HG02763 (cell line): ENCODE data around the gene ERO1A.
A peak's percentile ranks its signal among the peaks of the same experiment; 100 is the strongest.

Experiments used
- ATAC-seq: cut with Tn5 transposase; IDR thresholded peaks from one replicate; pipeline ENCODE4 v1.9.1; 2021; ENCODE audit warnings: mild to moderate bottlenecking, moderate library complexity; ENCODE audit not compliant: unreplicated experiment

Gene ERO1A

DNA sequence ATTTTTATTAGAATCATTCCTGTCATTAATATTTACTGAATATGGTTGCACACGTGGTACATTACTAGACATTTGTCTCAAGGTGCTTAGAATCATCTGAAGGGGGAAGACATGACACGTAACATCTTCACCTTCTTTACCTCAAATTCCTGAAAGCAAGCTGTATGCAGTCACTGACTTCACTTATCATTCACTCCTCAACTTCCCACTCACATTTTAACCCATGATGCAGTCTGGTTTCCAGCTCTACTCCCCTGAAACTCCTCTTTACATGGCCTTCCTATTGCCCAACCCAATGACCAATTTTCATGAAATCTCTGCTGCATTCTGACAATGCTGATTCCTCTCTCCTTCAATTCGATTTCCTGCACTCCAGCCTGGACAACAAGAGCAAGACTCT is 5.9 kb upstream of the ERO1A start:
- no peak for ATAC-seq

DNA sequence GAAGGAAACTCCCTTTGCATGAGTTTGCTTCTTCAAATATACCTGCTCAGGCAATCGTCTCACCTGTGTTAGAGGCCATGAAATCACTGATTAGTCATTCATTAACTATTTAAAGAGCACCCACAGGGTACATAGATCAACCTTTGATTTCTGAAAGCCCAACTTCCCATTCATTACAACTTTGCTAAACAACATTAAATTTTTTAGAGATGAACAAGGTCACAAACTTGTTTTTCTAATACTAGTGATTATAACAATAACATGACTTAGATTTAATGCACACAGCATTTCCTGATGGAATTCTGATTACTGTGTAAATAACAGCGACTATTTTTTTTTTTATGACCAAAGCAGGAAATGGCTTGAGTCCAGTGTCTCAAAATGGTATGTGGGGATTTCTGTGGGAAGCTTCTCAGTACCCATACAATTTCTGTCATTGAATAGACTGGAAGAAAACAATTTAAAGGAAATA is 5.4 kb upstream of the ERO1A start:
- no peak for ATAC-seq

DNA sequence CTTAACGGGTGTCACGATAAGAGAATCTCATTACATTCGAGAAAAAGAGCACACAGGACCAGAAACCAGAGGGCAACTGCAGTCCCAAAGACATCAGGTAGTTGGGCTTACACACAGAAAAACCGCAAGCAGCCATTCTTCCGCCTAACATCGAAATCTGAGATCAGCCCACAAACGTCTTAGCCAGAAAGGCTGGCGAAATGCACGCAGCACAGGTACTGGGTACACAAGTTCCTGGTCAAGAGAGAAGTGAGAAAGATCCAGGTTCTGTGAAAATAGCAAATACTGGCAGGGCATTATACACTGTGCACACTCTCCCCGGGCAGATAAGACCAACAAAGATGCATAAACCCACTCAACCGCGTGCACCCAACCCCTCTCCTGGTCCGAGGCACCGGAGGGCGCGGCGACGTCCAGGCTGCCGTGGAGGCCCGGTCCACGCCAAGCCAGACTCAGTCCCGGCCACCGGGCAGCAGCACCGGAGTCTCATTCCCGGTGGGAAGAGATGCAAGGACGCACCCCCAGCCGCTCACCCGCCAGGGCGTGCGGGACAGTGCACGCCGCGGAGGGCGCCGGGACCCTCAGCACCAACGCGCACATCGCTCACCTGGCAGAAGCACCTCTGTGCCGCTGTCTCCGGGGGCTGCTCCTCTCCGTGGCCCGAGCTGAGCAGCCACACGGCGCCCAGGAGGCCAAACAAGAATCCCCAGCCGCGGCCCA is 437 bp downstream of the ERO1A start:
- peak; percentile 51 for ATAC-seq

DNA sequence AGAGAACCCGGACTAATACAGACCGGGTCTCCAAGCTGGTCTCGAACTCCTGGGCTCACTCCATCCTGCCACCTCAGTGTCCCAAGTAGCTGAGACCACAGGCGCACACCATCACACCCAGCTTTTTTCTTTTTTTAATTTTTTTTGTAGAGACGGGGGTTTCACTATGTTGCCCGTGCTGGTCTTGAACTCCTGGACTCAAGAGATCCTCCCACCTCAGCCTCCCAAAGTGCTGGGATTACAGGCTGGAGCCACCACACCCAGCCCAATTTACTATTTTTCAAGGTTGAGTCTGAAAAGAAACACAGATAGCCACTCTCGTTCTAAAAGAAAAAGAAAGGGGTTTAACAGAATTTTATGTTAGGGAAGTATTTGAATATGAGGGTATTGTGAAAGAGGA is 1.8 kb downstream of the ERO1A start:
- ATAC-seq = no peak

DNA sequence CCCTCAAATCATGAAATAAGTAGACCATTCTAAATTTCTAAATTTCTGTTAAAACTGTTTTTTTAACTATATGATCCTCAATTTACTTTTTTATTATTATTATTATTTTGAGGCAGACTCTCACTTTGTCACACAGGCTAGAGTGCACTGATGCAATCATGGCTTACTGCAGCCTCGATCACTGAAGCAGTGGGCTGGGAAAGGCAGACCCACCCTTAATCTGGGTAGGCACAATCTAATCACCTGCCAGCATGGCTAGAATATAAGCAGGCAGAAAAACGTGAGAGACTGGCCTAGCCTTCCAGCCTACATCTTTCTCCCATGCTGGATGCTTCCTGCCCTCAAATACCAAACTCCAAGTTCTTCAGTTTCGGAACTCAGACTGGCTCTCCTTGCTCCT is 2.3 kb downstream of the ERO1A start:
- no peak for ATAC-seq

DNA sequence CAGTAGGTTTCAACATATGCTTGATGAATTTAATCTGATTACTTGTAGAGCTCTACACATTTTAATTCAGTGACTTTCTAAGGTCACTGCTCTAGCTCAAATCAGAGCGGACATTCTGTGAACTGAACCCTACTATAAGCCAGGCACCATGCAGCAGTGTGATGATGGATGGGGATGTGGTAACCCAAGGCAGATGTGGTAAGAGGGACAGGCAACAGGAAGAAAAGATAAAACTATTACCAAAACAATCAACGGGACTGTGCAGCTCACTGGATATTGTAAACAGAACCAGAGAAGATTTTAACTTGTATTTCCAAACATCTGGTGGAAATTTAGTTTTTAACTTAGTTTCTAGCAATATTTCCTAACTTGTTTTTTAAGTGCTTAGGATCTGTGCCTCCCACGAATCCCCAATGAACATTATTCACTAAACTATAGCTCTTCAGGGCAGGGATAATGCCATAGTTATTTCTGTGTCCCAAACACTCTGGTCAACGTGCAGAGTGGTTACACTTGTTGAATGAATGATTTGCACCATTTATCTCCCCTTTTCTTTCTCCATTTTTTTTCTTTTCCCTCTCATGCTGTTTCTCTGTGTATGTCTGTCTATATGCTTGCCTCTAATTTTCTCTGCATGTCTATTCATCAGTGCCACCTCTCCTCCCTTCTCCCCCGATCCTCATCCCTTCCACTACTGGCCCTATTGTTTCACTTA is 3.0 kb downstream of the ERO1A start:
- no peak for ATAC-seq

DNA sequence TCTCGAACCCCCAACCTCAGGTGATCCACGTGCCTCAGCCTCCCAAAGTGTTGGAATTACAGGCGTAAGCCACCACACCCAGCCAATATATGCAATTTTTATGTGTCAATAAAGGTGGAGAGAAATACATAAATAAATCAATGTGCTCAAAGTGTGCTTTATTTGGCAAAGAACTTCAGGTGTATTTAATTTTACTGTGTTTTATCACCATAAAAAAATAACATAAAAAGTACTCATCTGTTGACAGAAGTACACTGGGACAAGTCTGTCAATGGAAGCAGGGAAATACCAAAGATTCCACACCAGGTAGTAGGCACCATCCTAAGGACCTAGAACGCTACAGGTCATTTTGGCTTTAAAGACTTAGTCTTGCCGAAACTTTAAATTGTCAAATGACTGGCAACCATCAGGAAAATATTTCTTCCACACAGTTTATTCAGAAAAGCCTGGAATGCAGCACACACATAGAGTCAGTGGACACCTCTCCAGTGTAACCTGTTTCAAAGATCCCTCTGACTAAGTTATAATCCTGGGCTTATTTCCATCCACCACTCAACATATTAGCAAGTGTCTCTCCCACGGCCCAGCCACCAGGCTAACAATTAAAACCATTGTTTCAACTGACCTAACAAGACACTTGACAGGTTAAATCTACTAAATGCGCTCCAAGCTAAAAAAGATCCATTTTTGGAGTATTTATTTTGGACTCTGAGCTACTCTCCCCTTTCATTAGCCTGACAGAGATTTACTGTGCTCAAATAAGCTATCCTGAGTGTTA is 4.2 kb downstream of the ERO1A start:
- ATAC-seq = no peak

DNA sequence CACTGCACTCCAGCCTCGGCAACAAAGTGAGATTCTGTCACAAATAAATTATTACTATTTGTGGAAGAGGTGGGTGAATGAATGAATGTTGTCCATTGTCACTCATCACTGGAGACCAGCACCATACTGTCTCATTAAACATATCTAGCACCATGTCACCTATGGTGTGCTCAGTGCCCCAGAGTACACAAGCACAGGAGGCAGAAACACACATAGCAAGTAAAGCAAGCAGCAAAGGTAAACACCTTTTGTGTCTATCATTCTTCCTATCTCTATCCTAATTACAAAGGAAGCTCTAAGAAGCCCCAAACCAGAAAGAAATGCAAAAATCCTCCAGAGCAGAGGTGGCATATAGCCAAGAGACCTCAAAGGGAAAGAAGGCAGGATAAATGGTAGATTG is 9.2 kb downstream of the ERO1A start:
- ATAC-seq = no peak

DNA sequence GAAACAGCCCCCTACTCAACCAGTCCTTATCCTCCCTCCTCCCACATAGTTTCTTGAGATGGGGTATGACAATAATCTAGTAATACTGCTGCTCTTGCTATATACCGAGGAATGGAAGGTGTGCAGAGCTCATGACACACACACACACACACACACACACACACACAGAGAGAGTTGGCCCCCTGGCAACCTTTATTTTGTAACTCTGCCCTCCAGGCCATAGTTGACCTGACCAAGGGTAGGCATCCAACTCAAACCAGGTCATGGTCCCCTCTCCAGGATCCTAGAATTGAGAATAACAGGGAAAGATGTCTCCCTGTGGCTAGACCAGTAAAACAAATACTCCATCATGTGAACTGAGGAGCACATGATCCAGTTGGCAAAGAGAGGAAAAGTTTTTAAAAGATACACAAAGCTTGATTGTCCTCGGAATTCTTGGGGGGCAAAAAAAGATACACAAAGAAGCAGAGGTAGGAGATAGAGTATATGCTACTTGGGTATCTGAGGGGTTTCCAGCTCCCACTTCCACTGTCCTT is 11.3 kb downstream of the ERO1A start:
- ATAC-seq = no peak

DNA sequence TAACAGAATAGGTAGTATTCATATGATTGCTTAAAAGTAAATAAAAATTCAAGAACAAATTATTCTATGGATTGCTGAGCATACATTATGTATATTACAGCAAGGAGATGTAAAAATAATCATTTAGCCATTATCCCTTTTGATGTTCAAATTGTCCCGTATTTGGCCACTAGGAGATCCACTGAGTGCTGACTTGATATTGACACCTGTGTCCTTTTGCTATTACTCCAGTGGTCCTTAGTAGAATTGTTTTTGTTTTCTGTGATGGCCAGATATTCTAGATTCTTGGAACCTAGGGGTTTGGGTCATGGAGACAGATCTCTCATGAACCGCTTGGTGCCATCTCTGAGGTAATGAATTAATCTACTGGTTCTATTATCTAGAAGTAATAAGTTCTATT is 16.8 kb downstream of the ERO1A start:
- ATAC-seq = no peak

DNA sequence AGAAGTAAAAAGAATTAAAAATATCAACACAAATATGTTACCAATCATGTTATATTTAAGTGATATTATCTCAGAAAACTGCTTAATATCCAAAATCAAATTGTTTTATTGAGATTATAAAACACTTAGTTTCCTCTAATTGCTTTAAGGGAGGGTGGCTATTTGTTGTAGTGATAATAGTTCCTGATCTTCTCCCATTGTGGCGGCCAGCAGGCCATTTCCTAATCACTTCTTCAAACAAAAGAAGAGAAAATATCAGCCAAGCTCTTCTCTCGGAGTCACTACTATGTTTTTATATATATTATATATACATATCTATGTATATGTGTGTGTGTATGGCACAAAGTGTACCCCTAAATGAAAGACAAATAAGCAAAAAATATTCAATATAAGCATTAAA is 31.5 kb downstream of the ERO1A start:
- no peak for ATAC-seq

DNA sequence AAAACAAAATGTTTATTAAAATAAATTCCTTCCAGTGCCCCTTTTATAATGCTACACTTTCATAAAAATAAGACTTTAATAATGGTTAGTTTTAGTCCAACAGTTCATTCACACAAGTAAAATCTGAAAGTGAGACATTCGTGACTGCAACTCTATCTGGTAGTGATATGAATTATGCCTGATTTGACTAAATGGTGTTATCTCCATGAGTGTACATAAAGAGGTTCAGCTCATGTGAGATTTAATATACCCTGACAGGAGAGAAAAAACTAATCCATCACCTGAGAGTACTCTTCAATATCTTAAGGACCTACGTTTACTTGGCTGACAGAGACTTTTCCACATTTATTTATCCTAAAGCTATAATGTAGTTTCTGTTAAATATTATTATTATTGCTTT is 34.0 kb downstream of the ERO1A start:
- no peak for ATAC-seq

DNA sequence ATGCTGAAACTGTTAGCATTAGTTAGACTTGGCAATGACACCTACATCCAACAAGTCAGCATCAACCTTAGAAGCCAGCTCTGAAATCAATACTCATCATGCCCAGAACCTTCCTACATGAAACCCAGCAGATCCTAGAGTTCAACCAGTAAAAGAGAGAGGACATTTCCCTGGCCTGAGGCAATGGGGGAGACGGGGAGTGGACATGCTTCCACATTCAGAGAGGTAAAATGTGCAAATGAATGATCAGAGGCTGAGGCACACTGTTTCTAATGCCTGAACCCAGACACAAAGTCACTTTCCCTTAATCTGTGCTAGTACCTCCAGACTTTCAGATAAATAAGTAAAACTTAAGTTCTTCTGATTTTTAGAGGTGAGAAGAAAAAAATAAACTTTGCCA is 34.5 kb downstream of the ERO1A start:
- no peak for ATAC-seq

DNA sequence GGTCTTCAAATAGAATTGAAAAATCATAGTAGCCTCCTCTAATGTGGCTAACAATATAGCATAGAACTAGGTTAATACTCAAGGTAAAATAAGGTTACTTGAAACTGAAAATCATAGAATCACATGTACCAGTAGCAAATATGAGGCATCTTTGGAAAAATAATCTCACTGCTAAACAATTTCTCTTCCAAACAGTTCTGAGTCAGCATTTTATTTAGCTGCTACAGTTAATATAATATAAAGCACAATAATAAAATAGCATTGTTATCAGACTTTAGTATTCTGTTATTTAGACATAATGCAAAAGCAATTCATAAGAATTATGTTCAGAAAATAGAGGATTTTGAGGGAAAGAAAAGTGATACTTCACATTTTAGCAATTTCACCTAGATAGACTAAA is 35.0 kb downstream of the ERO1A start:
- ATAC-seq = no peak

DNA sequence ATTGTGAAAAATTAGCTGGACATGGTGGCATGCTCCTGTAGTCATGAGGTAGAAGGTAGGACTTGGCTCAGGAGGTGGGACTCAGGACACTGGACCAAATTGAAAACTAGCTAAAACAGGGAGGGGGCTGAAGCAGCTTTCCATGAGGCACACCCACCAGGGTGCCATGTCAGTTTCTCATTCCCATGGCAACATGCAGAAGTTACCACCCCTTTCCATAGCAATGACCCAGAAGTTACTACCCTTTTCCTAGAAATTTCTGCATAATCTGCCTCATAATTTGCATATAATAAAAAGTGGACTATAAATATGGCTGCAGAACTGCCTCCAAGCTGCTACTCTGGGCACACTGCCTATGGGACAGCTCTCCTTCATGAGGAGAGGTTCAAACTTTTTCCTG is 38.5 kb downstream of the ERO1A start:
- no peak for ATAC-seq

DNA sequence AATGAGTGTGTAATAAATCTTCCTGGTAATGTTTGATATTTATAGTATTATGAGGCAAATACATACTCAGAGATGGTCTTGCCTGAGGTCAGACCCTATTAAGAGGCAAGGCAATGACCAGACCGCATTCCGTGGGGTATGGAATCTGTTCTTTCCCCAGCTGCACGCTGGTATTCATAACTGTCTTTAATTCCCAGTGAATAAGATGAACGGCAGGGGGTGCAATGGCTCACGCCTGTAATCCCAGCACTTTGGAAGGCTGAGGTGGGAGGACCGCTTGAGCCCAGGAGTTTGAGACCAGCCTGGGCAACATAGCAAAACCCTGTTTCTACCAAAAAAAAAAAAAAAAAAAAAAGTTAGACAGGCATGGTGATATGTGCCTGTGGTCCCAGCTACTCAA is 44.6 kb downstream of the ERO1A start:
- ATAC-seq = no peak

DNA sequence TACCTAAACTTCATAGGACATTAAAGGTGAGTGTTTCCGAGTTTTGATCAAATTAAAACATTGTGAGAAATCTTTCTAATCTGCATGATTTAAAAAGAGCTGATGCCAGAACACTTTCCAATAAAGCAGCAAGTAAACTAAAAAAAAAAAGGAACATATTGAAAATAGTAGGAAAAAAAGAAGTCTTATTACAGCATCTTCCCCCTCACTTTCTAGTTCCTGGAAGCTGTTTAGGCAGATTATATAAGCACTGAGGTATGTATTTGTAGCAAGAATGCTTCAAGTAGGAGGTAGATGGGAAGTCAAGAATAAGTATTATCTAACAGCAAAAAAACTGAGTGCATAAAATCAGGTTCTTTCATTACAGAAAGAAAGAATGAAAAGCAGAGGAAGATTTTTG is 45.8 kb downstream of the ERO1A start:
- no peak for ATAC-seq

DNA sequence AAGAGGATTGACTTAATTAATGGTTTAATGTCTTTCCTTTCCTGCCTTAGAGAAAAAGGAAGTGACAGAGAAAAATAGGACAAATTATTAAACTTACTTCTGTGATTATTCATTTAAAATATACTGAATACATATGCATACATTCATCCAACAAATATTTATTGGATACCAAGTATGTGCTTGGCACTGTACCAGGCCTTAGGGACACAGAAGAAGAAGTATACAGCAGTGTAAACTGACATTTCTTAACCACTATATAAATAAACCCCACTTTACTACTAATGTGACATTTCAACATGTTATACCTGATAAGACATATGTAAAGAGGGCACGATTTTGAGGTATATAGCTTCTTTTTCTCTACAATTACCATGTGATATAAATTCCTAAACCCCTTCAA is 53.6 kb downstream of the ERO1A start:
- ATAC-seq = no peak

DNA sequence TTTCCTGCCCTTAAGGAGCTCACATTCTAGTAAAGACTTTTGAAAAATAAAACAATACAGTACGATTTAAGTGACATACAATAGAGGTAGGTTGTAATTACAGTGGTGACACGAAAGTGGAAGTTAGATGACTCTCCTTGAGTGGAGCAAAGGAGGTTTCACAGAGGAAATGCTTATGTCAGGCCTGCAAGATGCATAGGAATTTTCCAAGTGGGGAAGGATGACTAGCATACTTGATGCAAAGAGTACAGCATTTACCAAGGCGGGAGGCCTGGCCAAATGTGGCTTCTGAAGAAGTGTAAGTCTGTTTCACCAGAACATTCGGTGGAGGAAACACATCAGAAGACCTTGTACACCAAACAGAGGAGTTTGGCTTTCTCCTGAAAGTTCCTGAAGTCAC is 55.2 kb downstream of the ERO1A start:
- ATAC-seq = no peak

DNA sequence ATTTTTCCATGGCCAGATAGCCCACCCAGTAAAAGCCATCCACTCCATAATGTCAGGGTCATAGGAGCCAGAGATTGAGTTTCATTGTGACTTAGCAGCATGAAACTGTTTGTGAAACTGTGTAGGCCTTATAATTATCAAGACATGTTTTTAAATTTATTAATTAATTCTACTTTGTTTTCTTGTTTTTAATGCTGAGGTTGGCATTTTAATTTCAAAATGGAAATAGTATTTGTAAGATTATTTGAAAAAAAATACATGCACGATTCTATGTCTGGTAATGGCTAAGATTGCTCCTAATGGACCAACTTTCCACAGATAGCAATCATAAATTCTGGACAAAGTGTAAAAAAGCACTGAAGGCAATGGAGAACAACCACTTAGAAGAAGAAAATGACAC is 75.7 kb downstream of the ERO1A start:
- no peak for ATAC-seq

DNA sequence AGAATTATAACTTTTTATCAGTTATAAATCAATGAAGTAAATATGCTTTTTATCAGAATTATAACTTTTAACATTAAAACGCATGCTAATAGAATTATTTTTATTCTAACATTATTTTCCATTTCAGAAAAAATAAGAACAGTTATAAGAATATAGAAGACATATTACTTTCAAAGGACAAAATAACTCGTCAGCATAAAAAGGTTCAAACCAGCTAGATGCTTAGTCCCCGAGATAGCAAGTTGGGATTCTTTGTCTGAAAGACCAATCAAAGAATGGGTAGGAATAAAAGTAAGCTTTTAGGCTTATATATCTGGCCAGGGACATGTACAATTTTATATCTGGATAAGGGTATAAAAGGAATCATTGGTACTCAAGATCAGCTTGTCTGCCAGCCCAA is 76.8 kb downstream of the ERO1A start:
- no peak for ATAC-seq

DNA sequence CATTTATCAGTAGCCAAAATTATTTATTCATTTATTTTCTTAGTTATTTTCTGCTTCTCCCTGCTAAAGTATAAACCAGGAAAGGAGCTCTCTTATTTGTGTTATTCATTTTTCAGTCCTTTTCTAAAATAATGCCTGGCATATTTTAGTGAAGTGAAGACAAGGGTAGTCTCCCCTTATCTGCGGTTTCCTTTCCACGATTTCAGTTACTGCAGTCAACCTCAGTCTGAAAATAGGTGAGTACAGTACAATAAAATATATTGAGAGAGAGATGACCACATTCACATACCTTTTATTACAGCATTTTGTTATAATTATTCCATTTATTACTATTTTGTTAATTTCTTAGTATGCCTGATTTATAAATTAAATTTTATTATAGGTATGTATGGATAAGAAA is 85.2 kb downstream of the ERO1A start:
- no peak for ATAC-seq
